ENCODE results near the gene TATDN3.

TATDN3 gene

DNA sequence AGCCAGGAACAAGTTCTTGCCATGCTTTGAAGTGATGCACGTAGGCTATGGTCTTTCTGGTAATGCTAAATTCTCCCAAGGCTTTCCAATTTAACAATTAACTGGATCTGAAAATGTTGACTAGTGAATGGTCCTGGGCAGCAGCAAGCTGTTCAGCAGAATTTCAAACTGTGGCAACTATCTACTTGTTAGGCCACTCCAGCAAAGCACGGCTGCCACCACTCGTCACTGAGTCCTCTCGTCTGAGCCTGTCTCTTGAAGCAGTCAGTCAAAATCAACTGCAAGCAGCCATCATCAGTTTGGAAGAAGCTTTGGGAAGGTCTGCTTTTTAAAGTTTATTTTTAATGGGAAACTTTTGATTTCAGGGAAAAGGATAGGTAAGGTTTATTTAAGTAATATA, 72.5 kb downstream of the TATDN3 start:
- Histone ChIP-seq H3K4me2 (ENCODE audit: low read depth, low read length, poor library complexity, severe bottlenecking) (peak overlapping the region; percentile 68), H4K20me1 (ENCODE audit: insufficient read depth, low read length, poor library complexity, severe bottlenecking) (peaks cover 40% of the 10 kb centered on the region), H3K4me3 (ENCODE audit: low read length, poor library complexity, severe bottlenecking) (peak overlapping the region; percentile 59)

More for the DNA sequence above, 72.5 kb downstream of the TATDN3 start:
- TF ChIP-seq EZH2phosphoT487 (IDR thresholded peaks at IDR 0.05; ENCODE audit: borderline replicate concordance) = no peak
- TF ChIP-seq, protein P1, sequence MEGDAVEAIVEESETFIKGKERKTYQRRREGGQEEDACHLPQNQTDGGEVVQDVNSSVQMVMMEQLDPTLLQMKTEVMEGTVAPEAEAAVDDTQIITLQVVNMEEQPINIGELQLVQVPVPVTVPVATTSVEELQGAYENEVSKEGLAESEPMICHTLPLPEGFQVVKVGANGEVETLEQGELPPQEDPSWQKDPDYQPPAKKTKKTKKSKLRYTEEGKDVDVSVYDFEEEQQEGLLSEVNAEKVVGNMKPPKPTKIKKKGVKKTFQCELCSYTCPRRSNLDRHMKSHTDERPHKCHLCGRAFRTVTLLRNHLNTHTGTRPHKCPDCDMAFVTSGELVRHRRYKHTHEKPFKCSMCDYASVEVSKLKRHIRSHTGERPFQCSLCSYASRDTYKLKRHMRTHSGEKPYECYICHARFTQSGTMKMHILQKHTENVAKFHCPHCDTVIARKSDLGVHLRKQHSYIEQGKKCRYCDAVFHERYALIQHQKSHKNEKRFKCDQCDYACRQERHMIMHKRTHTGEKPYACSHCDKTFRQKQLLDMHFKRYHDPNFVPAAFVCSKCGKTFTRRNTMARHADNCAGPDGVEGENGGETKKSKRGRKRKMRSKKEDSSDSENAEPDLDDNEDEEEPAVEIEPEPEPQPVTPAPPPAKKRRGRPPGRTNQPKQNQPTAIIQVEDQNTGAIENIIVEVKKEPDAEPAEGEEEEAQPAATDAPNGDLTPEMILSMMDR (conservative IDR thresholded peaks at IDR 0.05; ENCODE audit: low read length) = no peak
- Histone ChIP-seq H3K9me3 (ENCODE audit: insufficient read depth, low read depth, low read length) (no peaks in the 10 kb centered on the region), H3K36me3 (ENCODE audit: insufficient read depth, low read length) (peaks cover 6% of the 10 kb centered on the region; the same call in 1 of the 2 replicates), H3K9ac (ENCODE audit: low read depth, low read length, poor library complexity, severe bottlenecking) (peak overlapping the region; percentile 15), H3K4me1 (ENCODE audit: insufficient read depth, low read length, poor library complexity, severe bottlenecking) (peaks cover 42% of the 10 kb centered on the region), H3K27me3 (ENCODE audit: insufficient read depth, low read length, poor library complexity, severe bottlenecking) (no peaks in the 10 kb centered on the region), H2AFZ (ENCODE audit: low read length) (no peak overlapping the region), H3K9me2 (replicated peaks; ENCODE audit: low read depth, low read length) (no peaks in the 10 kb centered on the region), H3K79me2 (ENCODE audit: insufficient read depth, low read length) (peaks cover 64% of the 10 kb centered on the region), H3F3A (ENCODE audit: low read depth) (no peaks in the 10 kb centered on the region)
